ENCODE data around the gene DNAL1.

Gene DNAL1

DNA sequence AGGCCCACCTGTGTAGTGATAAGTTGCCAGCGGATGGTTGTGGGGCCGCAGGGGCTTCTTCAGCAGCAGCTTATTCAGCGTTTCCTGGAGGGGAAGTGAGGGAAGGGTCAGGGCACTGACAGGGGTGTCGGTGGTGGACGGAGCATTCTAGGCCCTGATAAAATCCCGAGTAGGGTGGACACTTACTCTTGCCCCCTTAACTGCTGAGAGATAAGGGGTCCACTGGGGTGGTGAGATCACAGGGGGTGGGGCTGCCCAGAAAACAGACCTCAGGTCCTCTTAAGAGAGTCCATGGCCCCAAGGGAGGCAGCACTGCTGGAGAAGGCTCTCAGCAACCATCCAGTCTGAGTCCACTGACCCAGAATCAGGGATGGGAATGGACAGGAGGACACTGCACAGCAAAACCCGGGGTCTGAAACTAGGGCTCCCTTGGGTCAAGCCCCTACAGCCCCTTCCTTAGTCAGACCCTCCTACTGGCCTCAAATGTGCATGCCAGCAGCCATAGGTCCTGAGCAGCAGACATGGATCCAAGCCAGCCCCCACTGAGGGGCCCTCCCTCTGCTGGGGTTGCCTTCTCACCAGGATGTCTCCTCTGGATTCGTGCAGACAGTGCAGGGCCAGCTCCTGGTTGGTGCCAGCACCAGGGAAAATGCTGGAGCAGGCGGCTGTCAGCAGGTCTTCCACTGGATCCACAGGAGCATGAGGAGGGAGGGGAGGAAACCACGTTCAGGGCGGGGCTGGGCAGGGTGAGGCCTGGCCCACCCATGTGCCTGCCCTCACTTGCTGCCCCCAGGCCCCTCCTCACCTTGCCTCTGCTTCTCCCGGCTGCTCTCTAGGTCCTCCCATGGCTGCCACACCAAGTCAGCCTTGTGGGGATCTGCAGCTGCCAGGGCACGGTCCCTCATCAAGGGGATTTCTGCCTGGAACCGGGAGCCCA, 81.5 kb downstream of the DNAL1 start:
- H2AK5ac ChIP-seq (ENCODE audit: low read depth, low read length) = no peak overlapping the region
- no peak for DNase-seq (ENCODE audit: low spot score)
- no CpG with 5 or more reads among the region's 14 CpGs for WGBS, 2 donors (ENCODE audit: extremely low coverage in 2 of 2, insufficient read length in 2 of 2, insufficient replicate concordance in 1 of 2)
- H2BK120ac ChIP-seq (ENCODE audit: low read depth, low read length) = no peak overlapping the region
- H4K91ac ChIP-seq (ENCODE audit: low read depth, low read length, poor library complexity) = no peak overlapping the region
- H3K23ac ChIP-seq (ENCODE audit: low read depth, low read length, poor library complexity) = peak overlapping the region; percentile 6
- no peak overlapping the region for H3K14ac ChIP-seq (ENCODE audit: low read length)
- H3K4me2 ChIP-seq (ENCODE audit: insufficient read depth, low read length, poor library complexity, severe bottlenecking) = no peak overlapping the region
- no peak overlapping the region for H2BK15ac ChIP-seq (ENCODE audit: low read length)
- H2BK5ac ChIP-seq (ENCODE audit: low read length) = no peak overlapping the region
- H3K18ac ChIP-seq (ENCODE audit: low read length) = no peak overlapping the region
- peaks cover 16 to 84% of the 10 kb centered on the region in 2 donors for H3K36me3 ChIP-seq (replicated peaks in 1 of 2; ENCODE audit: control insufficient read depth in 2 of 2, insufficient read depth in 2 of 2, low read length in 2 of 2)
- no peak overlapping the region for H4K8ac ChIP-seq (ENCODE audit: low read depth, low read length)
- H3K79me1 ChIP-seq (ENCODE audit: low read depth, low read length) = no peaks in the 10 kb centered on the region
- no peak overlapping the region for H3K4ac ChIP-seq (ENCODE audit: low read length)
- H3K9me3 ChIP-seq (replicated peaks in 1 of 2; ENCODE audit: control insufficient read depth in 2 of 2, insufficient read depth in 1 of 2, low read depth in 1 of 2, low read length in 2 of 2) = no peaks in the 10 kb centered on the region
- no peaks in the 10 kb centered on the region for H3K27me3 ChIP-seq (ENCODE audit: control insufficient read depth in 3 of 3, insufficient read depth in 3 of 3, low read depth in 1 of 3, low read length in 3 of 3)
- no peak overlapping the region for H2AFZ ChIP-seq (ENCODE audit: low read length)
- no peak overlapping the region for H3K4me3 ChIP-seq (ENCODE audit: low read length in 2 of 2)
- H3K27ac ChIP-seq (replicated peaks; ENCODE audit: low read length) = no peak overlapping the region
- H3K9ac ChIP-seq (ENCODE audit: low read depth, low read length, poor library complexity) = peak overlapping the region; percentile 7
- no peak overlapping the region for H2BK12ac ChIP-seq (ENCODE audit: low read length)
- H3K4me1 ChIP-seq (ENCODE audit: control insufficient read depth in 2 of 2, insufficient read depth in 1 of 2, low read depth in 1 of 2, low read length in 2 of 2) = peaks cover 5 to 17% of the 10 kb centered on the region in 2 donors

GRCh38 chr14:73727166-73727565, 82.4 kb downstream of the DNAL1 start:
- Histone ChIP-seq H4K8ac (ENCODE audit: low read depth, low read length) (no peak overlapping the region), H3K36me3 (replicated peaks in 1 of 2; ENCODE audit: control insufficient read depth in 2 of 2, insufficient read depth in 2 of 2, low read length in 2 of 2) (peaks cover 14 to 81% of the 10 kb centered on the region in 2 donors), H3K4ac (ENCODE audit: low read length) (no peak overlapping the region), H3K9me3 (replicated peaks in 1 of 2; ENCODE audit: control insufficient read depth in 2 of 2, insufficient read depth in 1 of 2, low read depth in 1 of 2, low read length in 2 of 2) (no peaks in the 10 kb centered on the region), H3K79me1 (ENCODE audit: low read depth, low read length) (no peaks in the 10 kb centered on the region), H3K4me3 (ENCODE audit: low read length in 2 of 2) (no peak overlapping the region), H2BK15ac (ENCODE audit: low read length) (no peak overlapping the region), H2BK120ac (ENCODE audit: low read depth, low read length) (no peak overlapping the region), H4K91ac (ENCODE audit: low read depth, low read length, poor library complexity) (no peak overlapping the region), H2BK12ac (ENCODE audit: low read length) (no peak overlapping the region), H3K9ac (ENCODE audit: low read depth, low read length, poor library complexity) (no peak overlapping the region), H3K14ac (ENCODE audit: low read length) (no peak overlapping the region), H3K18ac (ENCODE audit: low read length) (no peak overlapping the region), H2AFZ (ENCODE audit: low read length) (no peak overlapping the region), H3K27me3 (ENCODE audit: control insufficient read depth in 3 of 3, insufficient read depth in 3 of 3, low read depth in 1 of 3, low read length in 3 of 3) (no peaks in the 10 kb centered on the region), H3K4me1 (ENCODE audit: control insufficient read depth in 2 of 2, insufficient read depth in 1 of 2, low read depth in 1 of 2, low read length in 2 of 2) (peaks cover 5 to 17% of the 10 kb centered on the region in 2 donors), H2AK5ac (ENCODE audit: low read depth, low read length) (no peak overlapping the region), H3K23ac (ENCODE audit: low read depth, low read length, poor library complexity) (no peak overlapping the region), H3K27ac (replicated peaks; ENCODE audit: low read length) (no peak overlapping the region), H3K4me2 (ENCODE audit: insufficient read depth, low read length, poor library complexity, severe bottlenecking) (no peak overlapping the region), H2BK5ac (ENCODE audit: low read length) (no peak overlapping the region)
- no peak for DNase-seq (ENCODE audit: low spot score)
- no CpG with 5 or more reads among the region's 7 CpGs for WGBS, 2 donors (ENCODE audit: extremely low coverage in 2 of 2, insufficient read length in 2 of 2, insufficient replicate concordance in 1 of 2)

- no peak overlapping the region for H2AFZ ChIP-seq (ENCODE audit: low read length)
- H3K79me1 ChIP-seq (ENCODE audit: low read depth, low read length) = no peaks in the 10 kb centered on the region
- no peak overlapping the region for H3K4me2 ChIP-seq (ENCODE audit: insufficient read depth, low read length, poor library complexity, severe bottlenecking)
- no peak overlapping the region for H3K4me3 ChIP-seq (ENCODE audit: low read length in 2 of 2)
- H3K27me3 ChIP-seq (ENCODE audit: control insufficient read depth in 3 of 3, insufficient read depth in 3 of 3, low read depth in 1 of 3, low read length in 3 of 3) = no peaks in the 10 kb centered on the region
- no peak overlapping the region for H2BK12ac ChIP-seq (ENCODE audit: low read length)
- H3K4ac ChIP-seq (ENCODE audit: low read length) = no peak overlapping the region
- H4K8ac ChIP-seq (ENCODE audit: low read depth, low read length) = no peak overlapping the region
- no peak overlapping the region for H3K23ac ChIP-seq (ENCODE audit: low read depth, low read length, poor library complexity)
- DNase-seq (ENCODE audit: low spot score) = peak; percentile 81
- H3K14ac ChIP-seq (ENCODE audit: low read length) = no peak overlapping the region
- H2BK120ac ChIP-seq (ENCODE audit: low read depth, low read length) = no peak overlapping the region
- H3K9ac ChIP-seq (ENCODE audit: low read depth, low read length, poor library complexity) = no peak overlapping the region
- no CpG with 5 or more reads among the region's 6 CpGs for WGBS, 2 donors (ENCODE audit: extremely low coverage in 2 of 2, insufficient read length in 2 of 2, insufficient replicate concordance in 1 of 2)
- H3K9me3 ChIP-seq (replicated peaks in 1 of 2; ENCODE audit: control insufficient read depth in 2 of 2, insufficient read depth in 1 of 2, low read depth in 1 of 2, low read length in 2 of 2) = no peaks in the 10 kb centered on the region
- H3K4me1 ChIP-seq (ENCODE audit: control insufficient read depth in 2 of 2, insufficient read depth in 1 of 2, low read depth in 1 of 2, low read length in 2 of 2) = peaks cover 5 to 14% of the 10 kb centered on the region in 2 donors
- no peak overlapping the region for H2BK15ac ChIP-seq (ENCODE audit: low read length)
- H4K91ac ChIP-seq (ENCODE audit: low read depth, low read length, poor library complexity) = no peak overlapping the region
- no peak overlapping the region for H2BK5ac ChIP-seq (ENCODE audit: low read length)
- peaks cover 9 to 70% of the 10 kb centered on the region in 2 donors for H3K36me3 ChIP-seq (replicated peaks in 1 of 2; ENCODE audit: control insufficient read depth in 2 of 2, insufficient read depth in 2 of 2, low read length in 2 of 2)
- H3K27ac ChIP-seq (replicated peaks; ENCODE audit: low read length) = no peak overlapping the region
- no peak overlapping the region for H2AK5ac ChIP-seq (ENCODE audit: low read depth, low read length)
- no peak overlapping the region for H3K18ac ChIP-seq (ENCODE audit: low read length)
These were observed 84.0 kb downstream of the DNAL1 start for GRCh38 chr14:73728717-73729330.
